Putamen (tissue), 1 donor: ENCODE results near the gene GRM7.

Experiments used
- DNase-seq: peaks from one replicate; pipeline ENCODE4 v3.0.0-alpha.2; 2016; ENCODE audit warnings: low spot score

Gene GRM7

GRCh38 chr3:7504886-7505775, 644.2 kb downstream of the GRM7 start:
- DNase-seq = no peak

- DNase-seq = no peak
These were observed 645.8 kb downstream of the GRM7 start for GRCh38 chr3:7506606-7507180.

- no peak for DNase-seq
These were observed 647.9 kb downstream of the GRM7 start for GRCh38 chr3:7508821-7509220.

- DNase-seq = no peak
These were observed 651.1 kb downstream of the GRM7 start for GRCh38 chr3:7512048-7512447.

GRCh38 chr3:7518026-7518425, 657.1 kb downstream of the GRM7 start:
- peak; percentile 4 for DNase-seq

GRCh38 chr3:7518456-7518855, 657.5 kb downstream of the GRM7 start:
- DNase-seq = peak; percentile 30

- no peak for DNase-seq
These were observed 659.1 kb downstream of the GRM7 start for GRCh38 chr3:7520059-7520458.

GRCh38 chr3:7520593-7520992, 659.7 kb downstream of the GRM7 start:
- peak; percentile 4 for DNase-seq

GRCh38 chr3:7536510-7536909, 675.6 kb downstream of the GRM7 start:
- DNase-seq = no peak

GRCh38 chr3:7536921-7537320, 676.0 kb downstream of the GRM7 start:
- DNase-seq = no peak

- DNase-seq = no peak
These were observed 682.5 kb downstream of the GRM7 start for GRCh38 chr3:7543294-7543880.

GRCh38 chr3:7545334-7545733, 684.4 kb downstream of the GRM7 start:
- no peak for DNase-seq

GRCh38 chr3:7546253-7546652, 685.3 kb downstream of the GRM7 start:
- DNase-seq = no peak

- DNase-seq = no peak
These were observed 686.9 kb downstream of the GRM7 start for GRCh38 chr3:7547826-7548225.

GRCh38 chr3:7562892-7563291, 702.0 kb downstream of the GRM7 start:
- DNase-seq = peak; percentile 75

GRCh38 chr3:7565574-7565973, 704.7 kb downstream of the GRM7 start:
- no peak for DNase-seq

- DNase-seq = no peak
These were observed 706.2 kb downstream of the GRM7 start for GRCh38 chr3:7567160-7567559.

- no peak for DNase-seq
These were observed 707.7 kb downstream of the GRM7 start for GRCh38 chr3:7568526-7569184.

GRCh38 chr3:7573330-7573729, 712.4 kb downstream of the GRM7 start:
- DNase-seq = no peak

- DNase-seq = no peak
These were observed 713.5 kb downstream of the GRM7 start for GRCh38 chr3:7574435-7574834.

- no peak for DNase-seq
These were observed 715.2 kb downstream of the GRM7 start for GRCh38 chr3:7576071-7576470.

- no peak for DNase-seq
These were observed 715.6 kb downstream of the GRM7 start for GRCh38 chr3:7576506-7576905.

- DNase-seq = no peak
These were observed 716.6 kb downstream of the GRM7 start for GRCh38 chr3:7577513-7577912.
